NCI-H1092 treated with DMSO at 0.1 percent for 48 hours (cell line): ENCODE results near the gene C19orf33.
A peak's percentile ranks its signal among the peaks of the same experiment; 100 is the strongest.
"Not testable (repeated sequence)": the region's sequence is repeated elsewhere in the genome, so short reads cannot be mapped to it uniquely, and the experiment has no call there.

ENCODE experiments used
- DNase-seq: peaks from one replicate; lab custom pipeline; 2025; lab: John Stamatoyannopoulos, UW

Gene C19orf33

GRCh38 chr19:38309615-38310278, 5.7 kb downstream of the C19orf33 start:
- no peak for DNase-seq

- no peak for DNase-seq
Observed at GRCh38 chr19:38310279-38310670, 6.2 kb downstream of the C19orf33 start.

- no peak for DNase-seq
Observed at GRCh38 chr19:38310986-38311385, 6.9 kb downstream of the C19orf33 start.

GRCh38 chr19:38315657-38316476, 11.8 kb downstream of the C19orf33 start, which contains the start of gene YIF1B:
Gene YIF1B, minus strand, starts transcription at chr19:38315947. Its CDS starts 30 bp downstream, at chr19:38315917.
- DNase-seq = peak; percentile 92

GRCh38 chr19:38316477-38317067, 12.5 kb downstream of the C19orf33 start:
- DNase-seq = no peak

- DNase-seq = no peak
Observed at GRCh38 chr19:38317104-38317612, 13.1 kb downstream of the C19orf33 start.

- DNase-seq = no peak
Observed at GRCh38 chr19:38318660-38319059, 14.6 kb downstream of the C19orf33 start.

- DNase-seq = no peak
Observed at GRCh38 chr19:38319421-38320258, 15.6 kb downstream of the C19orf33 start, which contains the start of gene KCNK6. Gene KCNK6, plus strand, starts transcription at chr19:38319845. Its CDS starts 106 bp downstream, at chr19:38319951.

GRCh38 chr19:38320969-38321339, 16.9 kb downstream of the C19orf33 start:
- DNase-seq = no peak

GRCh38 chr19:38321646-38322196, 17.7 kb downstream of the C19orf33 start:
- no peak for DNase-seq

GRCh38 chr19:38323291-38323690, 19.2 kb downstream of the C19orf33 start:
- DNase-seq = no peak

GRCh38 chr19:38324431-38324830, 20.4 kb downstream of the C19orf33 start:
- DNase-seq = no peak

- DNase-seq = no peak
Observed at GRCh38 chr19:38326591-38326990, 22.5 kb downstream of the C19orf33 start.

GRCh38 chr19:38329651-38330050, 25.6 kb downstream of the C19orf33 start:
- no peak for DNase-seq

- no peak for DNase-seq
Observed at GRCh38 chr19:38331728-38332127, 27.7 kb downstream of the C19orf33 start.

- no peak for DNase-seq
Observed at GRCh38 chr19:38333245-38333644, 29.2 kb downstream of the C19orf33 start.

- peak; percentile 83 for DNase-seq
Observed at GRCh38 chr19:38335949-38336637, 32.0 kb downstream of the C19orf33 start.

GRCh38 chr19:38336638-38337359, 32.7 kb downstream of the C19orf33 start:
- peak; percentile 78 for DNase-seq

GRCh38 chr19:38337360-38337653, 33.3 kb downstream of the C19orf33 start:
- no peak for DNase-seq

GRCh38 chr19:38339011-38339410, 35.0 kb downstream of the C19orf33 start:
- DNase-seq = not testable (repeated sequence)
